Adrenal gland (tissue), 12 donors: ENCODE data around the gene FOXC1. TPM values are rescaled to one million over a fixed set of nuclear protein-coding genes. Genes with fewer than 3 reads are reported as not detected.

ENCODE experiments used
- DNase-seq, 7 donors: peaks; one replicate each; pipeline ENCODE4 v3.0.0-alpha.2; 2019 to 2020
- H3K27ac ChIP-seq, 5 donors: fragments of 200-600 bp; sonication (generic) in 4 of 5; 1 replicate in 3 of 5; 2 replicates in 2 of 5; pipeline versions ENCODE4 v1.5.1 to v1.8.0; 2016 to 2020; ENCODE audit warnings: mild to moderate bottlenecking in 1 of 5
- H3K27me3 ChIP-seq: fragments of 200-600 bp; 2 replicates; pipeline ENCODE4 v1.8.0; 2021
- H3K36me3 ChIP-seq, 2 donors: fragments of 200-600 bp; replicated peaks in 1 of 2; 1 replicate in 1 of 2; 2 replicates in 1 of 2; pipeline versions ENCODE4 v1.5.1 to v1.8.0; 2018 to 2022
- H3K4me1 ChIP-seq, 2 donors: fragments of 200-600 bp; replicated peaks in 1 of 2; 1 replicate in 1 of 2; 2 replicates in 1 of 2; pipeline versions ENCODE4 v1.5.1 to v1.8.0; 2018 to 2021
- H3K4me3 ChIP-seq, 4 donors: fragments of 200-600 bp; sonication (generic) in 3 of 4; one replicate each; pipeline ENCODE4 v1.5.1; 2016 to 2018
- H3K9me3 ChIP-seq, 3 donors: fragments of 200-600 bp; sonication (generic) in 1 of 3; replicated peaks in 1 of 3; 1 replicate in 2 of 3; 2 replicates in 1 of 3; pipeline versions ENCODE4 v1.5.1 to v1.8.0; 2016 to 2021
- POLR2A ChIP-seq, 2 donors: fragments of 450-650 bp; IDR thresholded peaks; one replicate each; pipeline ENCODE4 v1.6.1; 2017; ENCODE audit warnings: antibody characterized with exemption in 2 of 2, mild to moderate bottlenecking in 2 of 2, moderate library complexity in 1 of 2
- WGBS, 4 donors: extraction: QIAGEN DNeasy Blood & Tissue Kit in 2 of 4; methylation state at CpG; one replicate each; pipeline versions ENCODE4 v1.1.5 to v1.1.7; 2013 to 2017; 5-methylcytosine and 5-hydroxymethylcytosine counted together
- intact Hi-C, 2 donors: fragments of 100-400 bp; cut with DNase I; formaldehyde crosslinking; loops; one replicate each; pipeline versions ENCODE4 v1.14.1 to v1.15.0; 2022 to 2023
- polyA plus RNA-seq, 3 donors: library from polyadenylated mRNA; stranded (reverse); fragments of 200-250 nt in 2 of 3; fragments of 350-450 nt in 1 of 3; fragmentation: Illumina TruSeq in 1 of 3; extraction: RNeasy Lipid Tissue Mini Kit (QIAGEN cat#74804) in 1 of 3; gene quantifications; one replicate each; pipeline ENCODE4 v1.2.3, GENCODE V29; 2013 to 2014
- total RNA-seq, 9 donors: library from RNA; depleted of rRNA in 4 of 9; stranded (reverse); fragments of >200 nt in 4 of 9; fragments of 120-200 nt in 1 of 9; fragmentation: NEBNext Ultra II Directional in 1 of 9; extraction: Animal tissue kit (Norgen Biotek cat#: 25700) in 1 of 9; gene quantifications; one replicate each; pipeline versions ENCODE4 v1.1.0 to v1.2.4, GENCODE V29; 2013 to 2023
- TF ChIP-seq, protein P1 (sequence below), 6 experiments: fragments of 450-650 bp in 4 of 6; fragments of 200-600 bp in 2 of 6; sonication (generic) in 1 of 6; IDR thresholded peaks; 1 replicate in 5 of 6; 2 replicates in 1 of 6; pipeline versions ENCODE4 v1.5.1 to v1.8.0; 2016 to 2021; ENCODE audit warnings: antibody characterized with exemption in 6 of 6, mild to moderate bottlenecking in 2 of 6, moderate library complexity in 1 of 6
- donor health status: healthy with polysubstance abuse.
- donor health status: Bipolar disorder and iron deficiency.
- donor health status: DM: yes; HTN: yes; CAD: no.
- donor health status: DM: no; HTN: no; CAD: no.
- donor health status: DM: no; HTN: no; CAD: no.
- donor health status: DM: yes; HTN: yes; CAD: no.

FOXC1 gene
- total and polyA plus RNA-seq, 12 donors, result 2.7 to 13.2 (median 5.4) TPM

DNA sequence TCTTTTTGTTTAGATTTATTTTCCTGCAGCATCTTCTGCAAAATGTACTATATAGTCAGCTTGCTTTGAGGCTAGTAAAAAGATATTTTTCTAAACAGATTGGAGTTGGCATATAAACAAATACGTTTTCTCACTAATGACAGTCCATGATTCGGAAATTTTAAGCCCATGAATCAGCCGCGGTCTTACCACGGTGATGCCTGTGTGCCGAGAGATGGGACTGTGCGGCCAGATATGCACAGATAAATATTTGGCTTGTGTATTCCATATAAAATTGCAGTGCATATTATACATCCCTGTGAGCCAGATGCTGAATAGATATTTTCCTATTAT lies 3.2 kb downstream of the FOXC1 start:
- 21 to 35% (median 28%) methylated on average over 7 of the region's 7 CpGs for WGBS, 4 donors
- Histone ChIP-seq H3K27me3 (peaks cover 36% of the 10 kb centered on the region), H3K4me3 (peak overlapping the region in 2 of 4 donors; percentile 31 to 68), H3K27ac (peak overlapping the region in 1 of 5 donors; percentile 91), H3K36me3 (no peaks in the 10 kb centered on the region), H3K4me1 (peaks cover 0 to 10% of the 10 kb centered on the region in 2 donors), H3K9me3 (no peaks in the 10 kb centered on the region)
- intact Hi-C loops, result no loop called here
- no peak for TF ChIP-seq POLR2A (IDR thresholded peaks at IDR 0.05)
- TF ChIP-seq, protein P1, sequence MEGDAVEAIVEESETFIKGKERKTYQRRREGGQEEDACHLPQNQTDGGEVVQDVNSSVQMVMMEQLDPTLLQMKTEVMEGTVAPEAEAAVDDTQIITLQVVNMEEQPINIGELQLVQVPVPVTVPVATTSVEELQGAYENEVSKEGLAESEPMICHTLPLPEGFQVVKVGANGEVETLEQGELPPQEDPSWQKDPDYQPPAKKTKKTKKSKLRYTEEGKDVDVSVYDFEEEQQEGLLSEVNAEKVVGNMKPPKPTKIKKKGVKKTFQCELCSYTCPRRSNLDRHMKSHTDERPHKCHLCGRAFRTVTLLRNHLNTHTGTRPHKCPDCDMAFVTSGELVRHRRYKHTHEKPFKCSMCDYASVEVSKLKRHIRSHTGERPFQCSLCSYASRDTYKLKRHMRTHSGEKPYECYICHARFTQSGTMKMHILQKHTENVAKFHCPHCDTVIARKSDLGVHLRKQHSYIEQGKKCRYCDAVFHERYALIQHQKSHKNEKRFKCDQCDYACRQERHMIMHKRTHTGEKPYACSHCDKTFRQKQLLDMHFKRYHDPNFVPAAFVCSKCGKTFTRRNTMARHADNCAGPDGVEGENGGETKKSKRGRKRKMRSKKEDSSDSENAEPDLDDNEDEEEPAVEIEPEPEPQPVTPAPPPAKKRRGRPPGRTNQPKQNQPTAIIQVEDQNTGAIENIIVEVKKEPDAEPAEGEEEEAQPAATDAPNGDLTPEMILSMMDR (IDR thresholded peaks at IDR 0.05), result no peak
- DNase-seq, result no peak

DNA sequence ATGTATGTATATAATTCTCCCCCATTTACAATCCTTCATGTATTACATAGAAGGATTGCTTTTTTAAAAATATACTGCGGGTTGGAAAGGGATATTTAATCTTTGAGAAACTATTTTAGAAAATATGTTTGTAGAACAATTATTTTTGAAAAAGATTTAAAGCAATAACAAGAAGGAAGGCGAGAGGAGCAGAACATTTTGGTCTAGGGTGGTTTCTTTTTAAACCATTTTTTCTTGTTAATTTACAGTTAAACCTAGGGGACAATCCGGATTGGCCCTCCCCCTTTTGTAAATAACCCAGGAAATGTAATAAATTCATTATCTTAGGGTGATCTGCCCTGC lies 3.6 kb downstream of the FOXC1 start:
- no peak for DNase-seq
- H3K36me3 ChIP-seq, result no peaks in the 10 kb centered on the region
- peaks cover 32% of the 10 kb centered on the region for H3K27me3 ChIP-seq
- 19 to 39% (median 32%) methylated on average over 3 of the region's 3 CpGs for WGBS, 4 donors
- H3K27ac ChIP-seq, result peak overlapping the region in 2 of 5 donors; percentile 83 to 91
- H3K9me3 ChIP-seq, result no peaks in the 10 kb centered on the region
- TF ChIP-seq, protein P1 (IDR thresholded peaks at IDR 0.05), result no peak
- no peak for TF ChIP-seq POLR2A (IDR thresholded peaks at IDR 0.05)
- H3K4me3 ChIP-seq, result peak overlapping the region in 2 of 4 donors; percentile 31 to 68
- H3K4me1 ChIP-seq, result peaks cover 0 to 10% of the 10 kb centered on the region in 2 donors
- intact Hi-C loops, result no loop called here

DNA sequence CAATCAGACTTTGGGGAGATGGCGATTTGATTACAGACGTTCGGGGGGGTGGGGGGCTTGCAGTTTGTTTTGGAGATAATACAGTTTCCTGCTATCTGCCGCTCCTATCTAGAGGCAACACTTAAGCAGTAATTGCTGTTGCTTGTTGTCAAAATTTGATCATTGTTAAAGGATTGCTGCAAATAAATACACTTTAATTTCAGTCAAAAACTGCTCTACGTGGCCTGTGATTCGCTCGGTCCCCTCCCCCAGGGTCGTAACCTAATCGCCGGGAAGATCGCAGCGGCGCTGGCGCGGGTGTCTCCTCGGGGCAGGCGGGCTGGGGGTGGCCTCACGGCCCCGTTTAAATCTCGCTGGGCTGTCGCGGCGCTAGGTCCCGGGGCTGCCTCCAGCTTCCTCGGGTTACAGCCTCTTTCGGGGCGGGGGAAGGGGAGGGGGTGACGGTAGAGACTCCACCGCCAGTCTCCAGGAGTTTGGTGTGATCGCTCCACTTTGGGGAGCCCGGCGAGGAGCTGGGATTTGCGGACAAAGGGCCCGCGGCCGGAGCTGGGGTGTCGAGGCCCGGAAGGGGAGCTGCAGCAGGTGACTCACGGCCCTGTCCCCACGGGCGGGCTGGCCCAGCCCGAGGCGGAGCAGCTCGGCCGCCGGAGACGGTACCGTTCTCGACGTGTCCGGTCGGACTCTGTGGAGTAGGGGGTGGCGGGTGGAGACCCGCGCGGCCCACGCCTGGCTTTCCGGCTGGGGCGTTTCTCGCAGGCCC lies 4.2 kb downstream of the FOXC1 start:
- H3K36me3 ChIP-seq, result no peaks in the 10 kb centered on the region
- WGBS, 4 donors, result 2 to 11% (median 7%) methylated on average over 16 to 60 of the region's 60 CpGs
- intact Hi-C loops, result no loop called here
- H3K27me3 ChIP-seq, result peaks cover 27% of the 10 kb centered on the region
- no peaks in the 10 kb centered on the region for H3K9me3 ChIP-seq
- H3K27ac ChIP-seq, result peak overlapping the region in 3 of 5 donors; percentile 32 to 83 (median 71)
- H3K4me1 ChIP-seq, result peaks cover 0 to 10% of the 10 kb centered on the region in 2 donors
- H3K4me3 ChIP-seq, result peak overlapping the region in 2 of 4 donors; percentile 31 to 68
- peak in 3 of 7 donors; percentile 36 to 63 (median 60) for DNase-seq
- TF ChIP-seq, protein P1 (IDR thresholded peaks at IDR 0.05), result no peak
- TF ChIP-seq POLR2A (IDR thresholded peaks at IDR 0.05), result peak in 1 of 2 donors; percentile 23

DNA sequence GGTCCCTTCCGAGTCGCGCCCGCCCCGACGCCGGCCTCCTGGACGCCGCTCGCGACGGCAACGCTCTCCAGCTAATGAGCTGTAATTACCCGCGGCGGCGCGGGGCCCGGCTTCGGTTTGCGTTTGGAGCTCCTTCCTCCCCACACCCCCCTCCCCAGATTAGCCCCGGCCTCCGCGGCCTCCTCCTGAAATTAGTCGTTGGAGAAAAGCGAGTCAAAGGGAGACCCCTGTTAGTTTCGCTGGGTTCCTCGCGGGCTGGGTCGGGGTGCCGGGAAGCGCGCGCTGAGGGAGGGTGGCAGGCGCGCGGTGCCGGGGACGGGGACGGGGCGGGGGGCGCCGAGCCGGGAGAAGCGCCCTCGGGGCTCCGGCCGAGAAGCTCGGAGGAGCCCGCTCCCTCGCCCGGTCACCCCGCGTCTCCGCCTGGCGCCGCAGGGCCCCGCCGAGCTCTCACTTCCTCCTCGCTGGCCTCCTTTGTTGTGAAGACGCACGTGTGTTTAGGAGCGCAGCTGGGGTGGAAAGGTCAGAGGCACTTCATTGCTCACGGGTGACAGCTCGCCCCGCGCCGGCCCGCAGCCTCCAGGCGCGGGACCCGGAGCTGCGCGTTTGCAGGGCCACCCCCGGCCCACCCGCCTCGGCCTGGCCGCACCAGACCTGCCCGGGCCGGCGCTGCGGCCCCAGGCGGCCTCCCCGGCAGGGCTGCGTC lies 4.9 kb downstream of the FOXC1 start:
- WGBS, 4 donors, result 7 to 23% (median 9%) methylated on average over 47 to 85 of the region's 85 CpGs; no CpG with 5 or more reads in 1 of the 4 donors
- H3K4me1 ChIP-seq, result peaks cover 0 to 5% of the 10 kb centered on the region in 2 donors

More for the DNA sequence above, 4.9 kb downstream of the FOXC1 start:
- peak in 1 of 2 donors; percentile 4 for TF ChIP-seq POLR2A (IDR thresholded peaks at IDR 0.05)
- TF ChIP-seq, protein P1 (IDR thresholded peaks at IDR 0.05), result no peak
- intact Hi-C loops, result no loop called here
- H3K36me3 ChIP-seq, result no peaks in the 10 kb centered on the region
- DNase-seq, result no peak
- H3K27me3 ChIP-seq, result peaks cover 25% of the 10 kb centered on the region
- peak overlapping the region in 2 of 4 donors; percentile 31 to 68 for H3K4me3 ChIP-seq
- H3K27ac ChIP-seq, result peak overlapping the region in 3 of 5 donors; percentile 32 to 83 (median 71)
- H3K9me3 ChIP-seq, result no peaks in the 10 kb centered on the region
